Mucosa of gallbladder (tissue), 1 donor: ENCODE data around the gene RUVBL1. TPM values are rescaled to one million over a fixed set of nuclear protein-coding genes. Genes with fewer than 3 reads are reported as not detected.

Source experiments
- total RNA-seq: library from RNA; stranded (reverse); gene quantifications from one replicate; pipeline ENCODE4 v1.2.1, GENCODE V29; 2021
- donor health status: DM: no; HTN: no; CAD: no.

Gene RUVBL1
- total RNA-seq, 1 donor from 2014 or later: 20.6 TPM

Other genes starting within 250 kb of the RUVBL1 start
- gene KBTBD12, start 208.6 kb downstream of the RUVBL1 start, total RNA-seq: 2.1 TPM
- gene SEC61A1, start 71.4 kb downstream of the RUVBL1 start, total RNA-seq: 203 TPM
- 11.7 TPM for gene EEFSEC, start 29.7 kb upstream of the RUVBL1 start, total RNA-seq